Measurements from ENCODE around the gene LRRC37A3. TPM values are rescaled to one million over a fixed set of nuclear protein-coding genes. Genes with fewer than 3 reads are reported as not detected.

Gene LRRC37A3
- total and polyA plus RNA-seq, 2 of the 13 experiments (the other 11 are each of a cell fraction or from before 2014, with no cell fraction given), result 0.62 to 1.1 TPM

GRCh38 chr17:64950871-64951270 lies 31.6 kb upstream of the LRRC37A3 start (continued):
- TF ChIP-seq ZNF687 (CRISPR knock-in tag; IDR thresholded peaks at IDR 0.05), result no peak
- no peak for TF ChIP-seq ZNF3 (CRISPR knock-in tag; IDR thresholded peaks at IDR 0.05)
- no peak for TF ChIP-seq CBX2 (IDR thresholded peaks at IDR 0.05; ENCODE audit: low read depth, low read length)
- TF ChIP-seq CBX2 (CRISPR knock-in tag; IDR thresholded peaks at IDR 0.05; ENCODE audit: low read depth), result no peak

- in situ Hi-C loops (cut with HindIII; ENCODE audit: extremely low pct_ligation_motif_present, low pct_unique_long_range_greater_than_20kb), result no loop called here
- H4K20me1 ChIP-seq (ENCODE audit: insufficient read depth, low read length), result no peaks in the 10 kb centered on the region
- H3K36me3 ChIP-seq (replicated peaks in 1 of 2; ENCODE audit: control insufficient read depth in 1 of 2, insufficient read depth in 2 of 2, low read length in 2 of 2), result no peaks in the 10 kb centered on the region
- H3K27me3 ChIP-seq (ENCODE audit: control insufficient read depth in 1 of 2, insufficient read depth in 2 of 2, low read length in 2 of 2), result no peaks in the 10 kb centered on the region
- ChIA-PET CTCF (ENCODE audit: low intra/inter-chr PET ratio, low total read pairs) (no interaction called here), POLR2A (no interaction called here)
- no peak overlapping the region for H3K9ac ChIP-seq (ENCODE audit: insufficient read depth, low read depth, low read length)
- H3K4me1 ChIP-seq (ENCODE audit: insufficient read depth, low read length), result no peaks in the 10 kb centered on the region
- no peak overlapping the region for H2AFZ ChIP-seq (ENCODE audit: low read length)
- no peak overlapping the region for H3K4me3 ChIP-seq (replicated peaks in 1 of 3; ENCODE audit: insufficient read depth in 1 of 3, low read depth in 2 of 3, low read length in 3 of 3)
- no peaks in the 10 kb centered on the region for H3K79me2 ChIP-seq (ENCODE audit: insufficient read depth, low read length)
- DNase-seq (ENCODE audit: low spot score) (no peak), FAIRE-seq (no peak), ATAC-seq (no peak)
- H3K27ac ChIP-seq (ENCODE audit: extremely low read length, insufficient read depth, low read length), result no peak overlapping the region
- no peak overlapping the region for H3K4me2 ChIP-seq (ENCODE audit: low read depth, low read length)
- H3K9me3 ChIP-seq (ENCODE audit: low read length), result no peaks in the 10 kb centered on the region
- intact Hi-C loops (cut with micrococcal nuclease; ENCODE audit: unreplicated experiment), result no loop called here
- TF ChIP-seq CHCHD3 (CRISPR knock-in tag; IDR thresholded peaks at IDR 0.05) (no peak), YY1 (IDR thresholded peaks at IDR 0.05; ENCODE audit: insufficient read depth, insufficient replicate concordance, low read depth, low read length) (no peak), ZNF558 (CRISPR knock-in tag; IDR thresholded peaks at IDR 0.05; ENCODE audit: borderline replicate concordance) (no peak), FOXA3 (CRISPR knock-in tag; IDR thresholded peaks at IDR 0.05) (no peak), ZNF33A (CRISPR knock-in tag; IDR thresholded peaks at IDR 0.05; ENCODE audit: borderline replicate concordance) (no peak), ZNF773 (CRISPR knock-in tag; IDR thresholded peaks at IDR 0.05; ENCODE audit: borderline replicate concordance) (no peak), GATA4 (IDR thresholded peaks at IDR 0.05; ENCODE audit: borderline replicate concordance, low read depth) (no peak), SRY (CRISPR knock-in tag; IDR thresholded peaks at IDR 0.05) (no peak), ZNF878 (CRISPR knock-in tag; IDR thresholded peaks at IDR 0.05) (no peak), ZNF274 (CRISPR knock-in tag; IDR thresholded peaks at IDR 0.05) (no peak), TEF (CRISPR knock-in tag; IDR thresholded peaks at IDR 0.05) (no peak), ZBTB14 (CRISPR knock-in tag; IDR thresholded peaks at IDR 0.05) (no peak), ZNF503 (CRISPR knock-in tag; IDR thresholded peaks at IDR 0.05) (no peak)
- BruUV-seq (replicated peaks), result no TSS peak
These were observed 27.9 kb upstream of the LRRC37A3 start for GRCh38 chr17:64947152-64947551.

Data from HepG2 (cell line).